GM18858 (cell line): ENCODE measurements around the gene CDCA8.

Source experiments
- ATAC-seq: cut with Tn5 transposase; IDR thresholded peaks from one replicate; pipeline ENCODE4 v1.9.1; 2021; ENCODE audit not compliant: unreplicated experiment

Gene CDCA8

DNA sequence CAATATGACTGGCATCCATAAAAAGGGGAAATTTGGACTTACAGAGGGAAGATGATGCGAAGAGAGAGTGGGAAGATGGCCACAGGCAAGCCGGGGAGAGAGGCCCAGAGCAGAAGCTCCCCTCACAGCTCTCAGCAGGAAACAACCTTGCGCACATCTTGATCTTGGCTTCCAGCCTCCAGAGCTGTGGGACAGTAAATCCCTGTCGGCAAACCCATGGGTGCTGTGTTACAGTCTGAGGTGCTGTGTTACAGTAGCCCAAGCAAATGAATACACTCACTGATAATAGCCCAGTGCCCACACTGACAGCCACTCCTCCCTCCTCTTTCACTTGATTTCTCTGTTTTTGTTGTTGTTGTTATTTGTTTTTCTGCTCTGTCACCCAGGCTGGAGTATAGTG, 22.4 kb downstream of the CDCA8 start:
- ATAC-seq: no peak

DNA sequence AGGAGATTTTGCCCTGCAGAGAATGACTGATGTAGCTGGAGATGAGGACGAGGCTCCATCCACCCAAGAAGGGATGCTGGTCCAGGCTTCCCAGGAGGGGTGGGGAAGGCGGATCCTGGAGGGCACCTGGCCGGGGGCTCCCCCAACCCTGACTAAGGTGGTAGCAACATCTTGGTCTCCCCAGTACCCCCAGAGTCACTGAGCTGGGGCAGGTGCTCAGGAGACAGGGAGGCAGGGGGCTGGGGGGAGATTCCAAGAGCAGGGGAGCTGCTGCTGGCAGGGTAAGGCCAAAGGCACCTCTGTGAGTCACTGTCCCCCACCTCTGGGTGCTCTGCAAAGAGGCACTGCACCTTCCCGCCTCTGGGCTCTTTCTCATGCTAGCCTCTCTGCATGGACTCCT, 24.0 kb downstream of the CDCA8 start:
- ATAC-seq: no peak

DNA sequence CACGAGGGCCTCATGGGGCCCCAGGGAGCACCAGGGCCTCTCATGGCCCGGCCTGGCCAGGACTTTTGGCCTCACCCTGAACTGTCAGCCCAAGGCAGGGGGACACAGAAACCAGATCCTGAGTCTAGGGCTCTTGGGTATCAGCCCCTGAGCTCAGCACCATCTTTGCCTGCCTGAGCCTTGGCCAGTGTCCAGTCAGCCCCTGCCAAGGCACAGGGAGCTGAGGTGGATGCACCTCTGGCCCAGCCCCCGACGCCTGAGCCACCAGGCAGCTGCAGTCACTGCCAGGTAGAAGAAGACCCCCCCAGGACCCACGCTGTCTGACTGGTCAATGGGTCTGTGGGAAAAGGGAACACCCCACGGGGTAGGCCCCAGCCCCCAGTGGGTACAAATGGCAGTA, 25.3 kb downstream of the CDCA8 start:
- no peak for ATAC-seq

DNA sequence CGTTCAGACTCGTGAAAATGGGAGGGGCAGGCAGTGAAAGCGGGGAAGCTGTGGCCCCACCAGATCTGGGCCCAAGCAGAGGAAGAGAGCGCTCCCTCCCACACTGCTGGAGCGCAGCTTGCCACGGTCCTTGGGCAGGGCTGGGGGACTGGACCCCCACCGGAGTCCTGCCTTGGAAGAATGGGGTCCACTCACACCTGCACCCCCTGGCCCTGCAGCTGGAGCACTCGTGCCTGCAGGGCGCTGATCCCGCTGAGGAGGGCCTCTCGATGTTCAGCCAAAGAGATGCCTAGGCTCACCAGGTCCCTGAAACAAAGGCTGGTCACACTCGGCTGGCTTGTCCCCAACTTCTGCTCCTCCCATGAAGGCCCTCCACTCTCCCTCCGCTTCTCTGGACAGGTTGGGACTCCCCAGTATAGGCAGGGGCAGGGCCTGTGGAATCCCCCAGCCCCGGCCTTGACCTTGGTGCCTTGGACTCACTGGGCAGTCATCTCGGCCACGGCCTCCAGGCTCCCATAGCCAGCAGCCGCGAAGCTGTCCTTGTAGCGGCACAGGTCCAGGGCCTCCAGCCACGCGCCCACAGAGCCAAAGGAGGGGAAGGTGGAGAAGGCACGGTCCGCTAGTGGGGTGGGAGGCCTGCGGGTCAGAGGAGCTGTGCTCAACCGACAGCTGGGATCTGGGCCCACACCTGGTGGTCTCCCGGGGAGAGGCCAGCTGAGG, 26.0 kb downstream of the CDCA8 start:
- no peak for ATAC-seq

DNA sequence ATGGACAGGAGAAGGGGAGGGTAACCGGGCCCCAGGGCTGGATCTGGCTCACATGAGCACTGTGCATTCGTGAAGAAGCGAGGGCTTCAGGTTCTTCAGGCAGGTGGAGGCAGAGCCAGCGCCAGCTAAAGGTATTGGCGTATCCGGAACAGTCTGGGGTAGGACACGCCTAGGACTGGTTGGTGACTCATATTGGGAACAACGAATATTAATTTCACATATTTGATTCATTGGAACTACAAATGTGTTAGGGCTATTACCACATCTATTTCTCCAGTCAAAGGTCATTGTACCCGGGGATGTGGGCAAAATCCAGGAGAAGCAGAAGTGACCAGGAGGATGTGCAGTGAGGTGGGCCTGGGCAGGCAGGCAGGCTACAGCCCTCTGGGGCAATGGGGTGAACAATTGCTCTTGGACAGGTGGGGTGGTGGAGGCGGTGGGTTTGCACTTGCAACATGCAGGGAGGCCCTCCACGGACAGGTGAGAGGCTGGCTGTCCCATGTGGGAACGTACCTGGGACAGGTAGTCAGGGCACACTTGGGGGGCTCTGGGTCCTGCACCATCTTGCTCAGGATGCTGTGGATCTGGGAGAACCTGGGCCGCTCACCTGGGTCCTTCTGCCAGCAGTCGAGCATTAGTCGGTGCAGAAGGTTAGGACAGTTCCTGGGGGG, 26.7 kb downstream of the CDCA8 start:
- no peak for ATAC-seq

DNA sequence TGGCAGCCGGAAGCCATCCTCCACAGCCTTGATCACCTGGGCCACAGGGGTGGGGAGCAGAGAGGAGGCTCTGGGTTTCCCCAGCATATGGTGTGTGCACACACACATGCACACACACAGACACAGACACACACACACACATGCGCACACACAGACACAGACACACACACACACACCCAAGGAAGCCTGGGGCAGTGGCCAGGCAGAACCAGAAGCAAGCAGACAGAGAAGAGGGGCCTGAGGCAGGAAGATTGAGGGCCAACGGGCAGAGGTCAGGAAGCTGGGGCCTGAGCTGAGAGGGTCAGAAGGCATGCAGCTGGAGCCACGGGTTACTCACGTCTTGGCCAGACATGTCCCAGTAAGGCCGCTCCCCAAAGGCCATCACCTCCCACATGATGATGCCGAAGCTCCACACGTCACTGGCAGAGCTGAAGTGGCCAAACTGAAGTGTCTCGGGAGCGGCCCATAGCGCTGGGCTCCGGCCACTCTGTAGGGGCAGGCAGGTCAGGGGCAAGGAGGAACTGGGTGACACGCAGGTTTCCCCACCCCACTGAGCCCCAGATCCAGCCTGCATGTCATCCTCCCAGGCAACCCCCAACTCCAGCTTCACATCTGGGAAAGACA, 27.4 kb downstream of the CDCA8 start:
- no peak for ATAC-seq

DNA sequence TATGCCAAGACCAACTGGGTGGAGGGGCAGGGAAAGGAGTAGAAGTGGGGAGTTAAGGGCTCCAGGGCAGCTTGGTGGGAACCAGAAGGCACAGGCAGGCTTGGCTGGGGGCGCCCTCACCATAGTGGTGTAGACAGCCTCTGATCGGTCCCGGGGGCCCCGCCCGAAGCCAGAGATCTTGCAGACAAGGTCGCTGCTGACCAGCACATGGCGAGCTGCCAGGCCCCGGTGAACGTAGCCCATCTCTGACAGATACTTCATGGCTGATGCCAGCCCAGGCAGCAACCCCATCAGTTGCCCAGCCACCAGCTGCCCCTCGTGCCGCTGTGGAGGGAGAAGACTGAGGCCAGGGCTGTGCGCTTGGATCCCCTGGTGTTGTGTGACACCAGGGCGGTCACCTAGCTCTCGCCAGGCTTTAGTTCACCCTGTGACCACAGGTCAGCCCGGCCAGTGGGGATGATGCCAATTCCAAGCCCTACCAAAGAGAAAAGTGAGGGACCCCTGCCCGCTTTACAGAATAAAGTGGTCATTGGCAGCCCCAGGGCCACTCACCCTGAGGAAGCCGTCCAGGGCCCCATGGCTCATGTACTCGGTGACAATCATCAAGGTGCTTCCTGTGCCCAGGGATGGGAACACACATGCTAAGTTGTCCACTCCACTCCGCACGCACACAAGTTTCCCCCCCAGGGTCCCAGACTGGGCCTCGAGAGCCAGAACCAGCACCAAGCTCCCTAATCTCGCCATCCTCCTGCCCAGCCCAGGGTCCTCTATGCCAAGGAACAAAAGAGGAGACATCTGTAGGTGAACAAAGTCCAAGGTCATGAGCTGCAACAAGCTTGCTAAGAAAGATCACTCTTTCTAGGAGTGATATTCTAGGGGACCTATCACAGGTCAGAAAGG, 28.2 kb downstream of the CDCA8 start:
- no peak for ATAC-seq

DNA sequence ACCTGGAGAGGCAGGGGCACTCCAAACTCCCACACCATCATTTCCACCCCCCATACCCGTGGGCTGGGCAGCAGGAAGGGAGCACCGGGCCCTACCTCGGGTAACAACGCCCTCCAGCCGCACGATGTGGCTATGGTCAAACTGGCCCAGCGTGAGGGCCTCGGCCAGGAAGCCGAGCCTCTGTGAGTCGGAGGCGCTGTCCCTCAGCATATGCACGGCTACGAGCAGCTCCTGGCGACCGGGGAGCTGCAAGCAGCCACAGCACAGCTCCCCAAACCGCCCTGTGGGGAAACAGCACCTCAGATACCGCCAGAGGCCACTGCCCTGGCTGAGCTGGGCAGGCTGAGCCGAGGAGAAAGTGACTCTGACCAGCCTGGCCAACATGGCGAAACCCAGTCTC, 29.2 kb downstream of the CDCA8 start:
- ATAC-seq: no peak

DNA sequence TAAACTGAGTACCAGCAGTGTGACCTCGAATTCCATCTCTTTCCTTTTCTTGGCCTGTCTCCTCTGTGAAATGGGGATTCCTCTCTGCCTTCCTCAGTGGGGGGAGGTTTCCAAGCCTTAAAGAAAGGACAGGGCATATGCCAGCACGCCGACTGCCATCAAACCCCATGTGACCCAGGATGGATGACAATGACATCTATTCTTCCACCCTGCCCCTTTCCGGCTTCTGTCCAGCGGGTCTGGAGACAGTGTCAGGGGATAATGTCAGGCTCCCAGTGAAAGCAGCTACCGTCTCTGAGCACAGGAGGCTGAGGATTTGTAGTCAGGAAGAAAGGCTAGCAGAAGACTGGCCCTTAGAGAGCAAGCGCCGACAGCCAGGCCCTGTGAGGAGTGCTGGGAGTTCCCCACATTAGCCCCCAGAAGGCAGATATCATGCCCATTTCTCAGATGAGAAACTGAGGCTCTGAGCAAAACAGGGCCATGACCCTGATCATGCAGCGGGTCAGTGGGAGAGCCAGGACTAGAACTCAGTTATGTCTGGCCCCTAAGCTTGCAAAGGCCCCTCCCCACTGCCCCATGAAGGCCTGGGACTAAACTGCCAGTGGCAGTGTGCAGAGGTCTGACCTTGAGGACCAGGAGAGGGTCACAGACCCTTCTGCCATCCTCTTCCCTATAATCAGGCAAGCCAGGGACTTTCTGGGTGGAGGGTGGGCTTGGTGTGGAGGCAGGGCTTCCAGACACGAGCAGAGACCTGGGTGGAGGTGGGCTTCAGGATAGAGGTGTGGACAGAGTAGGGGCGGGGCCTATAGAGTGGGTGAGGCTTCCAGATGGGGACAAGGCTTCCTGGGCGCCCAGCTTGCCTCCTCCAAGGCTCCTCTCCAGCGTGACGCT, 30.1 kb downstream of the CDCA8 start:
- ATAC-seq: no peak

DNA sequence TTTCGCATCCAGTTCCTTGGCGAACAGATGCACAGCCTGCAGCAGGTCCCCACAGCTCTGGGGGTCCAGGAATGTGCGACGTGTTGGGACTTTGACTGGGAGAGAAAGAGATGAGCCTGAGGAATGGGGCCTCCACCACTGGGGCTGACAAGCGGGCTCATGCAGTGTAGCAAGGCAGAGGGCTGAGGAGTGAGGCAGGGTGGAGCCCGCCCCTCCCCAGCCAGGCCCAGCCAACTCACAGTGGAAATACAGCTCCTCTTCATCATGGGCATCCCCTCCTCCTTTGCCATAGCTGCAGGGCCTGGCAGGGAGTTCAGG, 30.7 kb downstream of the CDCA8 start:
- no peak for ATAC-seq

DNA sequence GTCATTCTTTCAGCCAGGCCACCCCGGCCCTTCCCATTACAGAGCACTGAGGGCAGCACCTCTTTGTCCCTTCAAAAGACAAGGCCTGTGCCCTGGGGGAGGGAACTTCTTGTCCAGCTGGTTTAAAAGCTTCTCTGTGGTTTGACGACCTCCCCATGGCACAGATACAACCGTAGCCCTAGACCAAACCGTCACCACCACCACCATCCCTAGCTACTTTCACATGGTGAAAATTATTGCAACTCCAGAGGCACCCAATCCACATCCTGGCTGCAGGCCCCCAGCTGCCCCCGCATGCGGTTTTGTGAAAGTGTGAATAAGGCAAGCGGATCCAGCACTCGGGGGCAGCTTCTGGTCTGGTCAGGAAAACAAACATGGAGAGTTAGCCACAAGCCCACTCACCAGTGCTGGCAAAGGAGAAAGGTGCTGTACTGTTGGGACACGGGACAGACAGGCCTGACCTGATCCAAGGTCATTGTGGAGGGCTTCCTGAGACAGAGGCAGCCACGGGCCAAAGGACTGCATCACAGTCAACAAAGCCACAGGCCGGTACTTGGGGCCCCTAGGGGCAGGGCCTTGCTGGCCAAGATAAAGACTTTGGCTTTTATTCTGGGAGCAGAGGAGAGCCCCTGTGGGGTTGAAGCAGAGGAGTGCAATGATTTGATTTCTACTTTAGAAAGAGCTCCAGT, 31.2 kb downstream of the CDCA8 start:
- ATAC-seq: no peak

DNA sequence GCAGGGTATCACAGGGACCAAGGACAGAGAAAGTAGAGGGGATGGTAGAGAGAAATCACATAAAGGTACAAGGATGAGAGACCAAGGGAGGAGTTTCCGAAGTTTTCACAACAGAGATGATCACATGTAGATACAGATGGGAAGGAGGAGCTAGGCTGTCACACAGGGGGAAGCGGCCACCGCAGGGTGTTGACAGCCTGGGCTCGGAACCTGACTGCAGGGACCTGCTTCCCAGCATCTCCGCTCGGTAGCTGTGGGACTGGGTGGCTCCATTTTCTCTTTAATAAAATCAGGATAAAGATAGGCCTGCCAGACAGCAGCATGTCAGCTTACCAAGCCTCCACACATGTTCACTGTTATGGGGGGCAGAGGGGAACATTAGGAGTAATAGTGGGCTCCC, 32.3 kb downstream of the CDCA8 start:
- ATAC-seq: no peak

DNA sequence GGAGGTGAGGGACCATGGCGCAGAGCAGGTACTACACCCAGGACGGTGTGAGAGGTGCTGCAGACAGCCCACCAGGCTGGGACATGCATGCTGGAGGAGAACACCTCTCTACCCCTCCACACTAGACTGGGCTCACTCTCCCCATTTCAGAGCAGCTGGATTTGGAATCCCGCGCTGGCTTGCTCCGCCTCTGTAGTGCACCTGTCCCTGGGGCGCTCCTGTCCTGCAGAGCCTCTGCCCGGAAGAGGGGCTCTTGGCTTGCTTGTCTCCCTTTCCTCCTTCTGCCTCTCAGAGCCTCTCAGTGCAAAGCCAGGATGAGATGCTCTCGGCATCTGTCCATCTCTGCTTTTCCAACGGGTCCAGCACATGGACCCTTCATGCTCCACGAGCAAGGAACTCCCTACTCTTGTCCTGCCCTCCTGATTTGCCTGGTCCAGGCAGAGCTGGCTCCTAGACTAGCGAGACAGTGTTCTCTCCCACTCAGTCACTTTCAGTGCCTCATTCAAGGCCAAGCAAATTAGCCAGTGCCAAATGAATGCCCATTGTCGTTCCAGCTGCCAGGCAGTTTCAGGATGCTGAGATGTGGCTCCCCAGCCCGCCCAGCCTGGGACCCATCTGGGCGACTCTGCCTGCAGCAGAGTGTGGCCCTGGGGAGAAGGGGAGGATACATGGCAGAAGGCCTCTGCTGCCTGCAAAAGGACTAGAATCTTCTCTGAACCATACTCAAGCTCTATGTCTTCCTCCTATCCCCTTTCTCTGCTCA, 33.7 kb downstream of the CDCA8 start:
- no peak for ATAC-seq

DNA sequence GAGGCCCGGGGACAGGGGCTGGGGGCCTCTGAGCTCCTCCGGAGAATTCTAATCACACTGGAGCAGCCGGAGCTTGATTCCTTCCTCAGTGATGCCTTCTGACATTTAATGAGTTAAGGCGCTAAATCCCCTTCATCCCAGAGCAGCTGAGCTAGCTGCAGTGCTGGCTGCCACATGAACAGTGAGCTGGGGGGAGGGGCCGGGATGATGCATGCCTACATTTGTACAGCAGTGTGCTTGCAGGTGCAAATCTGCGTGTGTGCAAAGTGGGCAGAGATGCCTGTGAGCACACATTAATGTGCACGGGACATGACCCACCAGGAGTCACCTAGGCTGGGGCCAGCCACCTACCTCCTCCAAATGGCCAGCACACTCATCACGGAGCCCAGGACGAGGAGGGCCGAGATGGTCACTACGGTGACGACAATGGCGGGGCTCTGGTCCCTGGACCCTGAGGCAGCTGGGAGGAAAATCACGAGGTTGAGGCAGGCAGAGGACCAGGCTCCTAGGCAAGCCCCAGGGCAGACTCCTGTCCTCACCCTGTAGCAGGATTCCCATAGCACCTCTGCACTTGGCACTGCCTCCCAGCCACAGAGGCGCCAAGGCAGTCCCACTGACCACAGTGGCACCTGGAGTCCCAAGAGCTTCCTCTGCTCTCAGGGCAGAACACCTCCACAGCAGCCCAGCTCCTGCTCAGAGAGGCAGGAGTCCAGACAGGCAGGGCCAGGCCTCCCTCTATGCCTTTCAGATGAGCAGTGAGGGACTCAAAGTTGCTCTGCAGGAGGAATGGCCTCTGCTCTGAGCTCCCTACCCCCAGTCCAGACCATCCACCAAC, 34.7 kb downstream of the CDCA8 start:
- no peak for ATAC-seq

DNA sequence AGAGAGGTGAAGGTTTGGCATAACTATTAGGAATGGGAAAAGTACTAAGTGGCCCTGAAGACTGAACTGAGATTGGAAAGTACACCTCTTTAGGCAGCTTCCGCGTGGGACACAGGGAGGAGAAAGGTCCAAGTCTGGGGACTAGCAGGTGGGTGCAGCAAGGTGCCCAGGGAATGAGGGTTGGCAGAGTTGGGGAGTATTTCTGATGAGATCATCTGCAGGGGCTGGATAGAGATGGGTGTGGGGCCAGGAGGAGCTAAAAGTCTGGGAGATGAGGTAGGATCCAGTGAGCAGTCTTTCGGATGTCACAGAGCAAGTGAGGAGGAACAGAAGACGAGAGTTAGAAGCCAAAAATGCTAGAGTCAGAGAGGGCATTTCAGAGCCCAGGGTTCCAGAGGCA, 36.1 kb downstream of the CDCA8 start:
- no peak for ATAC-seq

DNA sequence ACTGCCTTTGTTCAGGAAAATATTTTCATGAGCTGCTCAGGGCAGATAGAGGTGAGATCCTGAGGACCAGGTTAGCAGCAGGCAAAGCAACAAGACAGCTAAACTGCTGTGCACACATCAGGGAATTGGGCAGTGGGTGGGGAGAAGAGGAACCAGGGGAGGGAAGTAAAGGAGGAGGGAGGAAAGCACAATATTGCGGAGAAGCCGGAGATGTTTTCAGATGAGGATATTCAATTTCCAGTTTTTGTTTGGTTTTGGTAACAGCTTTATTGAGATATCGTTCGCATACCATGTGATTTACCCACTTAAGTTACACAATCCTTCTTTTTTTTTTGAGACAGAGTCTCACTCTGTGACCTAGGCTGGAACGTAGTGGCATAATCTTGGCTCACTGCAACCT, 38.1 kb downstream of the CDCA8 start:
- ATAC-seq: no peak

DNA sequence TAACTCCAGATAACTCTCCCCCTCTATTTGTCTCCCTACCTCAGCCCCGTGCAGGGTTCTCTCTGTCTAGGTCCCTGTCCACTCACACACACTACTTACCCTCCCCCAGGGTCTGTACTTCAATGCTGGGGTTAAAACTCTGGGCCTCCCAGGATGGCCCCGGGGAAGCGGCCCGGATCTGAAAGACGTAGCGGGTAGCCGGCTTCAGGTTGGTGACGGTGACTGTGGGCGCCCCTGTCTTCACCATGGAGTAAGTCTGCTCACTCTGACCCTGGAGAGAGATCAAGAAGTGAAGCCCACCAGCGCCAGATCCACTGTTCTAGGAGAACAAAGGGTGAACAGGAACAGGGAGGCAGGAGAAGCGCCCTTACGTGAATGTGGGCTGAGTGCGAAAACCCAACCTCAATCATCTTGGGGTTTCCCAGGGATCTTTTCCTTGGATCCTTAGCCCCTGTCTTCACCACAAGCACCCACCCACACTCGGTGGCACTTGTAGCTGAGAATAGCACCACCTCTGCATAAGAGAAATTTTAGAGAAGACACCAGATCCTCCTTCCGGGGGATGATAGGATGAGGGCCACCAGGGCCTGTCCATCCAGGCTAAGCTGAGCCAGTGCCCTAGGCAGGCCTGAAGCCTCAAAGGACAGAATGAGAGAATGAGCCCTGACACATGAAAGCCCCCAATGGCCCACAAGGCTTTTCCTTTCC, 39.1 kb downstream of the CDCA8 start:
- no peak for ATAC-seq
